Ovary (tissue), 9 donors: Measurements from ENCODE around the gene CDH23. TPM values are rescaled to one million over a fixed set of nuclear protein-coding genes. Genes with fewer than 3 reads are reported as not detected.

Source experiments
- DNase-seq, 5 donors: peaks; one replicate each; pipeline ENCODE4 v3.0.0-alpha.2; 2019 to 2020
- H3K27ac ChIP-seq, 2 donors: fragments of 200-600 bp; one replicate each; pipeline versions ENCODE4 v1.5.1 to v1.8.0; 2019 to 2022
- H3K27me3 ChIP-seq: fragments of 200-600 bp; one replicate; pipeline ENCODE4 v1.8.0; 2022
- H3K36me3 ChIP-seq: fragments of 200-600 bp; sonication (generic); one replicate; pipeline ENCODE4 v1.5.1; 2019
- H3K4me1 ChIP-seq: one replicate; pipeline ENCODE4 v1.8.1; 2013; ENCODE audit warnings: mild to moderate bottlenecking, moderate library complexity; ENCODE audit not compliant: insufficient read depth
- H3K4me3 ChIP-seq: fragments of 200-600 bp; sonication (generic); one replicate; pipeline ENCODE4 v1.5.1; 2017
- H3K9me3 ChIP-seq, 2 donors: fragments of 200-600 bp in 1 of 2; sonication (generic) in 1 of 2; one replicate each; pipeline versions ENCODE4 v1.5.1 to v1.8.1; 2013 to 2019; ENCODE audit warnings: mild to moderate bottlenecking in 1 of 2, moderate library complexity in 1 of 2
- CTCF ChIP-seq, 3 donors: fragments of 450-650 bp in 2 of 3; fragments of 200-600 bp in 1 of 3; IDR thresholded peaks; one replicate each; pipeline versions ENCODE4 v1.5.1 to v1.8.0; 2016 to 2022; ENCODE audit warnings: antibody characterized with exemption in 3 of 3, mild to moderate bottlenecking in 1 of 3
- EP300 ChIP-seq: sonication (generic); formaldehyde crosslinking; IDR thresholded peaks from one replicate; pipeline ENCODE4 v1.6.1; 2017; ENCODE audit warnings: antibody characterized with exemption
- POLR2A ChIP-seq: fragments of 450-650 bp; IDR thresholded peaks from one replicate; pipeline ENCODE4 v1.6.1; 2017; ENCODE audit warnings: antibody characterized with exemption, mild to moderate bottlenecking, moderate library complexity
- WGBS, 3 donors: extraction: QIAGEN DNeasy Blood & Tissue Kit in 1 of 3; methylation state at CpG; one replicate each; pipeline versions ENCODE4 v1.1.5 to v1.1.7; 2013 to 2017; 5-methylcytosine and 5-hydroxymethylcytosine counted together
- intact Hi-C, 4 donors: fragments of 100-400 bp; cut with DNase I; formaldehyde crosslinking; loops; one replicate each; pipeline versions ENCODE4 v1.11.0 to v1.15.1; 2022 to 2023
- polyA plus RNA-seq, 2 donors: library from polyadenylated mRNA; stranded (reverse); fragments of 200-250 nt in 1 of 2; fragments of 350-450 nt in 1 of 2; fragmentation: Illumina TruSeq in 1 of 2; extraction: RNeasy Lipid Tissue Mini Kit (QIAGEN cat#74804) in 1 of 2; gene quantifications; one replicate each; pipeline ENCODE4 v1.2.3, GENCODE V29; 2013 to 2014
- total RNA-seq, 7 donors: library from RNA; depleted of rRNA in 2 of 7; stranded (reverse); fragments of >200 nt in 2 of 7; fragmentation: NEBNext Ultra II Directional in 3 of 7; extraction: Animal tissue kit (Norgen Biotek cat#: 25700) in 3 of 7; gene quantifications; one replicate each; pipeline versions ENCODE4 v1.1.0 to v1.2.4, GENCODE V29; 2016 to 2023
- donor health status: DM: no; HTN: no; CAD: no; lungs with moderate emphysema.
- donor health status: DM: no; HTN: no; CAD: no.
- donor health status: Bipolar disorder and iron deficiency.
- donor health status: DM: yes; HTN: yes; CAD: no.
- donor health status: DM: no; HTN: no; CAD: no.
- donor health status: DM: yes; HTN: yes; CAD: no.

CDH23 gene
- total and polyA plus RNA-seq, 9 donors, result 7.5 to 108 (median 39.1) TPM

GRCh38 chr10:71533936-71534335, 137.2 kb downstream of the CDH23 start:
- Histone ChIP-seq H3K4me3 (no peak overlapping the region), H3K4me1 (no peaks in the 10 kb centered on the region), H3K9me3 (no peaks in the 10 kb centered on the region), H3K27ac (no peak overlapping the region), H3K36me3 (no peaks in the 10 kb centered on the region), H3K27me3 (no peaks in the 10 kb centered on the region)
- DNase-seq, result no peak
- TF ChIP-seq POLR2A (no peak), EP300 (no peak), CTCF (IDR thresholded peaks at IDR 0.05) (no peak)
- intact Hi-C loops, result no loop called here
- WGBS, 3 donors, result 83 to 87% (median 84%) methylated on average over 7 of the region's 7 CpGs

- Histone ChIP-seq H3K4me3 (no peak overlapping the region), H3K27me3 (no peaks in the 10 kb centered on the region), H3K27ac (no peak overlapping the region), H3K36me3 (no peaks in the 10 kb centered on the region), H3K4me1 (no peaks in the 10 kb centered on the region), H3K9me3 (no peaks in the 10 kb centered on the region)
- no peak for DNase-seq
- intact Hi-C loops, result no loop called here
- TF ChIP-seq POLR2A (no peak), CTCF (IDR thresholded peaks at IDR 0.05) (no peak), EP300 (no peak)
- WGBS, 3 donors, result 62 to 73% (median 71%) methylated on average over 4 of the region's 4 CpGs
These were observed 138.0 kb downstream of the CDH23 start for GRCh38 chr10:71534568-71535194.

GRCh38 chr10:71536332-71536731, 139.6 kb downstream of the CDH23 start:
- intact Hi-C loops, result no loop called here
- no peak for TF ChIP-seq CTCF (IDR thresholded peaks at IDR 0.05)
- TF ChIP-seq POLR2A, result no peak
- TF ChIP-seq EP300, result no peak
- Histone ChIP-seq H3K4me3 (no peak overlapping the region), H3K36me3 (no peaks in the 10 kb centered on the region), H3K4me1 (no peaks in the 10 kb centered on the region), H3K27me3 (no peaks in the 10 kb centered on the region), H3K9me3 (no peaks in the 10 kb centered on the region), H3K27ac (no peak overlapping the region)
- DNase-seq, result no peak
- WGBS, 3 donors, result 87 to 98% (median 95%) methylated on average over 6 of the region's 6 CpGs

- H3K27me3 ChIP-seq, result no peaks in the 10 kb centered on the region
- intact Hi-C loops, result no loop called here
- 92 to 93% (median 93%) methylated on average over 8 of the region's 8 CpGs for WGBS, 3 donors
- H3K36me3 ChIP-seq, result no peaks in the 10 kb centered on the region
- H3K4me3 ChIP-seq, result no peak overlapping the region
- no peak overlapping the region for H3K27ac ChIP-seq
- no peaks in the 10 kb centered on the region for H3K4me1 ChIP-seq
- no peak for TF ChIP-seq POLR2A
- TF ChIP-seq EP300, result no peak
- TF ChIP-seq CTCF (IDR thresholded peaks at IDR 0.05), result no peak
- DNase-seq, result no peak
- H3K9me3 ChIP-seq, result no peaks in the 10 kb centered on the region
These were observed 140.4 kb downstream of the CDH23 start for GRCh38 chr10:71537125-71537524.
